Sigmoid colon (tissue), 7 donors: ENCODE data around the gene ENTHD1. TPM values are rescaled to one million over a fixed set of nuclear protein-coding genes. Genes with fewer than 3 reads are reported as not detected.

Experiments used
- DNase-seq: peaks from one replicate; pipeline ENCODE4 v3.0.0-alpha.2; 2019
- H3K27ac ChIP-seq, 4 donors: fragments of 200-600 bp; sonication (generic); one replicate each; pipeline ENCODE4 v1.5.1; 2016 to 2019; ENCODE audit warnings: mild to moderate bottlenecking in 1 of 4
- H3K27me3 ChIP-seq, 3 donors: fragments of 200-600 bp; sonication (generic); one replicate each; pipeline ENCODE4 v1.5.1; 2019; ENCODE audit warnings: mild to moderate bottlenecking in 1 of 3
- H3K36me3 ChIP-seq, 4 donors: fragments of 200-600 bp; sonication (generic); one replicate each; pipeline ENCODE4 v1.5.1; 2016 to 2019
- H3K4me1 ChIP-seq, 4 donors: fragments of 200-600 bp; sonication (generic); one replicate each; pipeline ENCODE4 v1.5.1; 2017 to 2019
- H3K4me3 ChIP-seq, 4 donors: fragments of 200-600 bp; sonication (generic); one replicate each; pipeline ENCODE4 v1.5.1; 2017 to 2019; ENCODE audit warnings: mild to moderate bottlenecking in 2 of 4, moderate library complexity in 1 of 4
- H3K9me3 ChIP-seq, 4 donors: fragments of 200-600 bp in 3 of 4; sonication (generic) in 3 of 4; one replicate each; pipeline versions ENCODE4 v1.5.1 to v1.6.1; 2013 to 2019
- EP300 ChIP-seq, 4 donors: sonication (generic); formaldehyde crosslinking; IDR thresholded peaks; one replicate each; pipeline ENCODE4 v1.6.1; 2017; ENCODE audit warnings: antibody characterized with exemption in 4 of 4
- POLR2A ChIP-seq, 2 donors: fragments of 450-650 bp; IDR thresholded peaks; one replicate each; pipeline ENCODE4 v1.6.1; 2016; ENCODE audit warnings: antibody characterized with exemption in 2 of 2, mild to moderate bottlenecking in 2 of 2, moderate library complexity in 2 of 2
- POLR2AphosphoS5 ChIP-seq, 4 donors: sonication (generic); formaldehyde crosslinking; IDR thresholded peaks; one replicate each; pipeline ENCODE4 v1.6.1; 2017; ENCODE audit warnings: antibody characterized with exemption in 4 of 4
- WGBS, 2 donors: extraction: QIAGEN DNeasy Blood & Tissue Kit; methylation state at CpG; one replicate each; pipeline ENCODE4 v1.1.7; 2013; 5-methylcytosine and 5-hydroxymethylcytosine counted together
- intact Hi-C: fragments of 100-400 bp; cut with DNase I; formaldehyde crosslinking; loops from one replicate; pipeline ENCODE4 v1.15.1; 2023
- polyA plus RNA-seq, 3 donors: library from polyadenylated mRNA; stranded (reverse); fragments of 200-250 nt; gene quantifications; one replicate each; pipeline ENCODE4 v1.2.3, GENCODE V29; 2013
- total RNA-seq, 4 donors: library from RNA; depleted of rRNA; stranded (reverse); fragments of >200 nt; gene quantifications; one replicate each; pipeline ENCODE4 v1.1.0, GENCODE V29; 2016
- TF ChIP-seq, protein P1 (sequence below), 4 experiments: fragments of 450-650 bp in 3 of 4; fragments of 200-600 bp in 1 of 4; IDR thresholded peaks; one replicate each; pipeline ENCODE4 v1.5.1; 2016 to 2019; ENCODE audit warnings: antibody characterized with exemption in 4 of 4, mild to moderate bottlenecking in 3 of 4, moderate library complexity in 2 of 4
- donor health status: healthy with polysubstance abuse.
- donor health status: Bipolar disorder and iron deficiency.
- donor health status: healthy.

ENTHD1 gene
- total and polyA plus RNA-seq, 7 donors, result 0.09 TPM; not detected in 6

DNA sequence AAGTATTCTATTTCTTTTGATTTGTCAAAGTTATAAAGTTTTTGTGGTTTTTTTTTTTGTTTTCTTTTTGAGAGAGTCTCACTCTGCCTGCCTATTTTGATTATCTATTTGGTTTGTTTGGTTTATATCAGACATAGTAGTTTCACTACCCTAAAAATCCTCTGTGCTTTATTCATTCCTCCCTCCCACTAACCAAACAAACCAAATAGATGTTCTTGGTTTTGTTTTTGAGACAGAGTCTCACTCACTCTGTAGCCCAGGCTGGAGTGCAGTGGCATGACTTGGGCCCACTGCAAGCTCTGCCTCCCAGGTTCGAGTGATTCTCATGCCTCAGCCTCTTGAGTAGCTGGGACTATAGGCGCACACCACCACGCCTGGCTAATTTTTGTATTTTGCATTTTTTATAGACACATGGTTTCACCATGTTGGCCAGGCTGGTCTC lies 67.9 kb downstream of the ENTHD1 start:
- Histone ChIP-seq H3K27ac (no peak overlapping the region), H3K27me3 (peaks cover 2 to 30% (median 10%) of the 10 kb centered on the region in 3 donors), H3K4me1 (no peaks in the 10 kb centered on the region), H3K4me3 (no peak overlapping the region), H3K9me3 (no peaks in the 10 kb centered on the region), H3K36me3 (no peaks in the 10 kb centered on the region)
- no peak for TF ChIP-seq POLR2A (IDR thresholded peaks at IDR 0.05)
- intact Hi-C loops, result no loop called here
- 81 to 86% methylated on average over 3 of the region's 3 CpGs for WGBS, 2 donors
- DNase-seq, result no peak

DNA sequence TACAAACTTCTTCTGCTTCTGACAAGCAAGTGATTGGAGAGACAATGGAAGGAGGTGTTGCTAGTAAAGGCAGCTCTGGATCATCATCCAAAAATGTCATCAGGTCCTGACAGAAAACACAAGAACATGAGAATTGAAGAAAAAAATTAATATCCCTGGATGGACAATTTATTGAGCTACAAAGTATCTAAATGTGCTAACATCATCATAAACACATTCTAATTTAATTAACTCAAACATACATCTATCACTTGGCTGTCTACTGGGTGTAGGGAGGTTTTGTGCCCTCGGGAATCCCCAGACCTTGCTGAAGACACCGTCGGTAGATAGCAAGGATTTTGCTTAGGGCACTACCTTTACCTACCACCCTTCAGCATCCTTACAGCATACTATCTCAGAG lies 72.6 kb downstream of the ENTHD1 start:
- DNase-seq, result no peak
- Histone ChIP-seq H3K9me3 (no peaks in the 10 kb centered on the region), H3K27ac (no peak overlapping the region), H3K4me3 (no peak overlapping the region), H3K36me3 (no peaks in the 10 kb centered on the region), H3K27me3 (peaks cover 0 to 16% (median 0%) of the 10 kb centered on the region in 3 donors), H3K4me1 (no peaks in the 10 kb centered on the region)
- 87 to 88% methylated on average over 3 of the region's 3 CpGs for WGBS, 2 donors
- TF ChIP-seq POLR2AphosphoS5 (IDR thresholded peaks at IDR 0.05), result no peak
- TF ChIP-seq, protein P1, sequence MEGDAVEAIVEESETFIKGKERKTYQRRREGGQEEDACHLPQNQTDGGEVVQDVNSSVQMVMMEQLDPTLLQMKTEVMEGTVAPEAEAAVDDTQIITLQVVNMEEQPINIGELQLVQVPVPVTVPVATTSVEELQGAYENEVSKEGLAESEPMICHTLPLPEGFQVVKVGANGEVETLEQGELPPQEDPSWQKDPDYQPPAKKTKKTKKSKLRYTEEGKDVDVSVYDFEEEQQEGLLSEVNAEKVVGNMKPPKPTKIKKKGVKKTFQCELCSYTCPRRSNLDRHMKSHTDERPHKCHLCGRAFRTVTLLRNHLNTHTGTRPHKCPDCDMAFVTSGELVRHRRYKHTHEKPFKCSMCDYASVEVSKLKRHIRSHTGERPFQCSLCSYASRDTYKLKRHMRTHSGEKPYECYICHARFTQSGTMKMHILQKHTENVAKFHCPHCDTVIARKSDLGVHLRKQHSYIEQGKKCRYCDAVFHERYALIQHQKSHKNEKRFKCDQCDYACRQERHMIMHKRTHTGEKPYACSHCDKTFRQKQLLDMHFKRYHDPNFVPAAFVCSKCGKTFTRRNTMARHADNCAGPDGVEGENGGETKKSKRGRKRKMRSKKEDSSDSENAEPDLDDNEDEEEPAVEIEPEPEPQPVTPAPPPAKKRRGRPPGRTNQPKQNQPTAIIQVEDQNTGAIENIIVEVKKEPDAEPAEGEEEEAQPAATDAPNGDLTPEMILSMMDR (IDR thresholded peaks at IDR 0.05), result no peak
- TF ChIP-seq POLR2A (IDR thresholded peaks at IDR 0.05), result no peak
- no peak for TF ChIP-seq EP300 (IDR thresholded peaks at IDR 0.05)
- intact Hi-C loops, result no loop called here

DNA sequence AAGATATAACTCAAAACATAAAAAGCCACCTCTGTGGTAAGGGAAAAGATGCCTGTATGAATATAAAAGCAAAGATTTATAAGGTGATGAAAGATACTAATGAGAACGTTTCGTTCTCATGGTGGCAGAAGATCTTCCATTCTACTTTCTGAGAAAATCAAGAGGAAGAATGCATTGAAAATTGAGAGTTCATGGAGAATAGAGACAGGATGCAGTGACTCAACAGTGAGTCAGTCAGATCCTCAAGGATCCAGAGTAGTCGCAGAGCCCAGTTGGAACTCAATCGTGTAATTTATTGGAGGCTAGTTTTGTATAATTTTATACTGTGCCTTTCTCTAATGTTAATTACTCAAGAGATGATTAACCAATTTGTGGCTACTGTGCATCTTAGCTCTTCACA lies 73.3 kb downstream of the ENTHD1 start:
- Histone ChIP-seq H3K27me3 (peaks cover 0 to 10% (median 0%) of the 10 kb centered on the region in 3 donors), H3K4me1 (no peaks in the 10 kb centered on the region), H3K27ac (no peak overlapping the region), H3K4me3 (no peak overlapping the region), H3K9me3 (no peaks in the 10 kb centered on the region), H3K36me3 (no peaks in the 10 kb centered on the region)
- 72 to 79% methylated on average over 4 of the region's 4 CpGs for WGBS, 2 donors
- intact Hi-C loops, result no loop called here
- TF ChIP-seq POLR2A (IDR thresholded peaks at IDR 0.05) (no peak), POLR2AphosphoS5 (IDR thresholded peaks at IDR 0.05) (no peak), EP300 (IDR thresholded peaks at IDR 0.05) (no peak)
- TF ChIP-seq, protein P1 (IDR thresholded peaks at IDR 0.05), result no peak
- no peak for DNase-seq

DNA sequence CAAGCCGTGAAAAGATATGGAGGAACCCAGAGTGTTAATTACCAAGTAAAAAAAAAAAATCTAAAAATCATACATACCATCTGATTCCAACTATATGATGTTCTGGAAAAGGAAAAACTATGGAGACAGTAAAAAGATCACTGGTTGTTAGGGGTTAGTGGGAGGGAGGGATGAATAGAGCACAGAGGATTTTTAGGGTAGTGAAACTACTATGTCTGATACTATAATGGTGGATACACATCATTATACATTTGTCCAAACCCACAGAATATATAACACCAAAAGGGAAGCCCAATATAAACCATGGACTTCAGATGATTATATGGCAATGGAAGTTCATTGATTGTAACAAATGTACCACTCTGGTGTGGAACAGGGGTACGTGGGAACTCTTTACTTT lies 74.1 kb downstream of the ENTHD1 start:
- peaks cover 0 to 12% (median 0%) of the 10 kb centered on the region in 3 donors for H3K27me3 ChIP-seq
- no peak overlapping the region for H3K4me3 ChIP-seq
- H3K4me1 ChIP-seq, result no peaks in the 10 kb centered on the region
- H3K27ac ChIP-seq, result no peak overlapping the region
- DNase-seq, result no peak
- intact Hi-C loops, result no loop called here
- 82 to 86% methylated on average over 2 of the region's 2 CpGs for WGBS, 2 donors
- no peaks in the 10 kb centered on the region for H3K36me3 ChIP-seq
- H3K9me3 ChIP-seq, result no peaks in the 10 kb centered on the region
- TF ChIP-seq, protein P1 (IDR thresholded peaks at IDR 0.05), result no peak
- TF ChIP-seq POLR2AphosphoS5 (IDR thresholded peaks at IDR 0.05) (no peak), POLR2A (IDR thresholded peaks at IDR 0.05) (no peak), EP300 (IDR thresholded peaks at IDR 0.05) (no peak)

DNA sequence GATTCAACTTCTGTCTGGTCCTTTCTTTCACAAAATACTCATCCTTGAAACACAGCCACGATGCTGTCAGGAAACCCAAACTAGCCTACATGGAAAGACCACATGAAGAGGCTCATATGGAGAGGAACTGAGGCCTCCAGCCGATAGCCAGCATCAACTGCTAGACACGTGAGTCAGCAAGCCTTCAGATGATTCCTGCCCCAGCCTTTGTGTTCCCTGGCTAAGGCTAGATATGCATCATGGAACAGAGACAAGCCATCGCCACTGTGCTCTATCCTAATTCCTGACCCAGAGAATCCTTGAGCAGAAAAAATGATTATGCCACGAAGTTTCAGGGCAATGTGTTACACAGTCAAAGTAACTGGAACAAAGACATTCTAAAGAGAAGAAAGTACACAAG lies 75.5 kb downstream of the ENTHD1 start:
- DNase-seq, result no peak
- no peak overlapping the region for H3K27ac ChIP-seq
- intact Hi-C loops, result no loop called here
- peaks cover 0 to 18% (median 0%) of the 10 kb centered on the region in 3 donors for H3K27me3 ChIP-seq
- no peaks in the 10 kb centered on the region for H3K4me1 ChIP-seq
- no peak for TF ChIP-seq POLR2A (IDR thresholded peaks at IDR 0.05)
- TF ChIP-seq EP300 (IDR thresholded peaks at IDR 0.05), result no peak
- TF ChIP-seq POLR2AphosphoS5 (IDR thresholded peaks at IDR 0.05), result no peak
- TF ChIP-seq, protein P1 (IDR thresholded peaks at IDR 0.05), result no peak
- no peaks in the 10 kb centered on the region for H3K36me3 ChIP-seq
- 69 to 71% methylated on average over 5 of the region's 5 CpGs for WGBS, 2 donors
- H3K4me3 ChIP-seq, result no peak overlapping the region
- H3K9me3 ChIP-seq, result no peaks in the 10 kb centered on the region
